Ishikawa (cell line): Measurements from ENCODE around the gene PTRHD1.

Experiments used
- CEBPB ChIP-seq: IDR thresholded peaks from 2 replicates; pipeline ENCODE4 v1.6.1; 2012
- CREB1 ChIP-seq: IDR thresholded peaks from 2 replicates; pipeline ENCODE4 v1.6.1; 2012; ENCODE audit warnings: low read depth
- EGR1 ChIP-seq: IDR thresholded peaks from 2 replicates; pipeline ENCODE4 v1.6.1; 2012
- EP300 ChIP-seq: IDR thresholded peaks from 2 replicates; pipeline ENCODE4 v1.6.1; 2012; ENCODE audit warnings: borderline replicate concordance
- FOXM1 ChIP-seq: IDR thresholded peaks from 2 replicates; pipeline ENCODE4 v1.6.1; 2012; ENCODE audit warnings: low read depth, borderline replicate concordance
- MAX ChIP-seq: IDR thresholded peaks from 2 replicates; pipeline ENCODE4 v1.6.1; 2012
- NFIC ChIP-seq: IDR thresholded peaks from 2 replicates; pipeline ENCODE4 v1.6.1; 2012
- RAD21 ChIP-seq: IDR thresholded peaks from 2 replicates; pipeline ENCODE4 v1.6.1; 2012; ENCODE audit warnings: low read depth
- TAF1 ChIP-seq: IDR thresholded peaks from 2 replicates; pipeline ENCODE4 v1.6.1; 2012; ENCODE audit warnings: low read depth, mild to moderate bottlenecking
- TCF12 ChIP-seq: IDR thresholded peaks from 2 replicates; pipeline ENCODE4 v1.6.1; 2012; ENCODE audit warnings: low read depth
- TEAD4 ChIP-seq: IDR thresholded peaks from 2 replicates; pipeline ENCODE4 v1.6.1; 2012
- USF1 ChIP-seq: IDR thresholded peaks from 2 replicates; pipeline ENCODE4 v1.6.1; 2012
- YY1 ChIP-seq: IDR thresholded peaks from 2 replicates; pipeline ENCODE4 v1.6.1; 2012; ENCODE audit warnings: low read depth
- ZBTB7A ChIP-seq: IDR thresholded peaks from 2 replicates; pipeline ENCODE4 v1.6.1; 2012; ENCODE audit warnings: low read depth
- TF ChIP-seq, protein P1 (sequence below): IDR thresholded peaks from 2 replicates; pipeline ENCODE4 v1.6.1; 2012; ENCODE audit warnings: low read depth, mild to moderate bottlenecking

Gene PTRHD1

DNA sequence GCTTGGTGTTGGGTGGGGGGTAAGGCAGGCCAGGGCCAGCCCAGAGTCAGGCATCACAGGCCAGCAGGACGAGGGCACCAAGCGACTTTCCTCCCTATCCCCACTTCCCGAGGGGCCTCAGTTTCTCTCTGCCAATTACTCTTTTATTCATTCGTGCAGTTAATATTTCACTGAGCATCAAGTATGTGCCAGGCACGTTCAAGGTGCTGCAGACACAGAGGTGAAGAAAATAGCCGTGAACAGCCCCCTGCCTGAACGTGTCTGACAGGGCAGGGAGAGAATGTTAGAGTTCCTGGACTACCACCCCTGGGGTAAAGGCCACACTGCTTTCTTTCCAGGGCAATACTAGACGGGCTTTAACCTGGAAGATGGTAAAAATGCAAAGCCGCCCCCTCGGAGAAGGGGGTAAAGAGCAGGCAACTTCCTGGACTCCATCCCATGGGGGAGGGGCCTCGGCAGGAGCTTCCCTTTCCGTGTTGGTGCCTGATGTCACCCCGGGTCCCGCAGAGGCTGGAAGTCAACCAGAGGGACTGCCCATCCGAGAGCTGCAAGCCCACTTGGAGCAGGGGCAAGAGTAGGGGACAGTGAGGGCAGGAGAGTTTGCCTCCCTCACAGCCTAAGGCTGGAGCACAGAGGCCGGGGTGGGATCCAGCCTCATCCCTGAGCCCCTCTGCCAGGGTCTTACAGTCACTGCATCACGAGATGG is 47.1 kb upstream of the PTRHD1 start:
- TF ChIP-seq EP300 (no peak), ZBTB7A (no peak), USF1 (no peak), EGR1 (no peak), RAD21 (no peak), YY1 (no peak), MAX (no peak), TAF1 (no peak), NFIC (no peak), TEAD4 (no peak)

GRCh38 chr2:24839729-24840128 is 46.5 kb upstream of the PTRHD1 start:
- TF ChIP-seq FOXM1 (no peak), TEAD4 (no peak), ZBTB7A (no peak), CREB1 (no peak), NFIC (no peak), RAD21 (no peak), MAX (no peak), TAF1 (no peak)
- TF ChIP-seq, protein P1, sequence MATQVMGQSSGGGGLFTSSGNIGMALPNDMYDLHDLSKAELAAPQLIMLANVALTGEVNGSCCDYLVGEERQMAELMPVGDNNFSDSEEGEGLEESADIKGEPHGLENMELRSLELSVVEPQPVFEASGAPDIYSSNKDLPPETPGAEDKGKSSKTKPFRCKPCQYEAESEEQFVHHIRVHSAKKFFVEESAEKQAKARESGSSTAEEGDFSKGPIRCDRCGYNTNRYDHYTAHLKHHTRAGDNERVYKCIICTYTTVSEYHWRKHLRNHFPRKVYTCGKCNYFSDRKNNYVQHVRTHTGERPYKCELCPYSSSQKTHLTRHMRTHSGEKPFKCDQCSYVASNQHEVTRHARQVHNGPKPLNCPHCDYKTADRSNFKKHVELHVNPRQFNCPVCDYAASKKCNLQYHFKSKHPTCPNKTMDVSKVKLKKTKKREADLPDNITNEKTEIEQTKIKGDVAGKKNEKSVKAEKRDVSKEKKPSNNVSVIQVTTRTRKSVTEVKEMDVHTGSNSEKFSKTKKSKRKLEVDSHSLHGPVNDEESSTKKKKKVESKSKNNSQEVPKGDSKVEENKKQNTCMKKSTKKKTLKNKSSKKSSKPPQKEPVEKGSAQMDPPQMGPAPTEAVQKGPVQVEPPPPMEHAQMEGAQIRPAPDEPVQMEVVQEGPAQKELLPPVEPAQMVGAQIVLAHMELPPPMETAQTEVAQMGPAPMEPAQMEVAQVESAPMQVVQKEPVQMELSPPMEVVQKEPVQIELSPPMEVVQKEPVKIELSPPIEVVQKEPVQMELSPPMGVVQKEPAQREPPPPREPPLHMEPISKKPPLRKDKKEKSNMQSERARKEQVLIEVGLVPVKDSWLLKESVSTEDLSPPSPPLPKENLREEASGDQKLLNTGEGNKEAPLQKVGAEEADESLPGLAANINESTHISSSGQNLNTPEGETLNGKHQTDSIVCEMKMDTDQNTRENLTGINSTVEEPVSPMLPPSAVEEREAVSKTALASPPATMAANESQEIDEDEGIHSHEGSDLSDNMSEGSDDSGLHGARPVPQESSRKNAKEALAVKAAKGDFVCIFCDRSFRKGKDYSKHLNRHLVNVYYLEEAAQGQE, result no peak

DNA sequence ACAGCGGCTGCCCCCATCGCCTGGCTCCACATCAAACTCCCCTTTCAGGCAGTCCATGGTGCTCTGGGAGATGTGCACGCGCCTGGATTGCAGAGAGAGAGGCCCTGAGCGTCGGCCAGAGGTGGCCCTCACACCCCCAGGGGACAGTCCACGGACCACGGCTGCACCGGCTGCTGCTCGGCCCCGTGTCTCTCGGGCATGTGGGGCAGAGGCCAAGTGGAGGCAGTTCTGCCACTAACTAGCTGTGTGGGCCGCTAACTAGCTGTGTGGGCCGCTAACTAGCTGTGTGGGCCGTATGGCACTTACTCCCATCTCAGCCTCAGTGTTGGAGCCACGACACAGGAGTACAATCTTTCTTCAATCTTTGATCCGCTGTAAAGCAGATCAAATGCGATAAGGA is 45.4 kb upstream of the PTRHD1 start:
- no peak for TF ChIP-seq NFIC
- TF ChIP-seq EGR1, result no peak
- no peak for TF ChIP-seq USF1
- TF ChIP-seq, protein P1, result no peak

DNA sequence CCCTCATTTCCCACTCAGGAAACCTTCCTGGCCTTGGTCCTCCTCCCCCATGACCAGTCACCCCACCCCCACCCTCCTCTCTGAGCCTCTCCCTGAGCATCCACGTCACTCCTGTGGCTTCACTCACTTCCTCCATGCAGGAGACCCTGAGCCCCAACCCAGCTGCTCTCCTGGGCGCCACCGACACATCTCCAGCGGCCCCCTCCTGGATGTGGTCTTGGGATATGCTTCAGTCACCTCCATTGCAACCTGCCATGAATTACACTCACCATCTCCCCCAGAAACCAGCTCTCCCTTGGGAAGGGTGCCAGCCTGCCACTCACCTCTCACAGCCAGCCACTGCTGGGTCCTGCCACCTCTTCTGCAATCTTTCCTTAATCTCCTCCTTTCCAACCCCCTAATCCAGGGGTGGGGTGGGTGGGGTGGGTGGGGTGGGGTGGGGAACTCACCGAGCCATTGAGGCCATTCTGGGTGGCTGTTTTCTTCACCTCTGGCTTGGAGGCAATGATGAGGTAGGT is 44.9 kb upstream of the PTRHD1 start:
- TF ChIP-seq EGR1, result no peak
- TF ChIP-seq FOXM1, result no peak
- TF ChIP-seq USF1, result no peak
- no peak for TF ChIP-seq NFIC
- no peak for TF ChIP-seq CEBPB
- no peak for TF ChIP-seq TCF12
- TF ChIP-seq RAD21, result no peak
- no peak for TF ChIP-seq CREB1
- TF ChIP-seq EP300, result no peak
- no peak for TF ChIP-seq YY1
- no peak for TF ChIP-seq ZBTB7A
- TF ChIP-seq TAF1, result no peak
- TF ChIP-seq TEAD4, result no peak
- TF ChIP-seq MAX, result no peak

GRCh38 chr2:24836706-24837105 is 43.5 kb upstream of the PTRHD1 start:
- no peak for TF ChIP-seq CEBPB
- TF ChIP-seq MAX, result no peak
- TF ChIP-seq NFIC, result no peak
- TF ChIP-seq FOXM1, result no peak
- no peak for TF ChIP-seq EP300
- TF ChIP-seq TCF12, result no peak
- no peak for TF ChIP-seq CREB1
- TF ChIP-seq ZBTB7A, result no peak
- TF ChIP-seq RAD21, result no peak
- no peak for TF ChIP-seq TAF1
- no peak for TF ChIP-seq YY1
- TF ChIP-seq, protein P1, result no peak
- no peak for TF ChIP-seq USF1
- no peak for TF ChIP-seq TEAD4
- TF ChIP-seq EGR1, result no peak
